OCI-LY1 (cell line): ENCODE data around the gene SS18L1.

Experiments
- EZH2 ChIP-seq: fragments of 200-600 bp; sonication (generic), shearing (Covaris generic); IDR thresholded peaks from 2 replicates; pipeline ENCODE4 v1.8.0; 2017; ENCODE audit warnings: borderline replicate concordance, mixed run types, mild to moderate bottlenecking, antibody characterized with exemption, low read length, moderate library complexity, mixed read lengths
- TF ChIP-seq, protein P1 (sequence below): fragments of 200-600 bp; sonication (generic), shearing (Covaris generic); IDR thresholded peaks from 2 replicates; pipeline ENCODE4 v1.5.1; 2017; ENCODE audit warnings: mild to moderate bottlenecking, antibody characterized with exemption, low read length, moderate library complexity, mixed read lengths

DNA sequence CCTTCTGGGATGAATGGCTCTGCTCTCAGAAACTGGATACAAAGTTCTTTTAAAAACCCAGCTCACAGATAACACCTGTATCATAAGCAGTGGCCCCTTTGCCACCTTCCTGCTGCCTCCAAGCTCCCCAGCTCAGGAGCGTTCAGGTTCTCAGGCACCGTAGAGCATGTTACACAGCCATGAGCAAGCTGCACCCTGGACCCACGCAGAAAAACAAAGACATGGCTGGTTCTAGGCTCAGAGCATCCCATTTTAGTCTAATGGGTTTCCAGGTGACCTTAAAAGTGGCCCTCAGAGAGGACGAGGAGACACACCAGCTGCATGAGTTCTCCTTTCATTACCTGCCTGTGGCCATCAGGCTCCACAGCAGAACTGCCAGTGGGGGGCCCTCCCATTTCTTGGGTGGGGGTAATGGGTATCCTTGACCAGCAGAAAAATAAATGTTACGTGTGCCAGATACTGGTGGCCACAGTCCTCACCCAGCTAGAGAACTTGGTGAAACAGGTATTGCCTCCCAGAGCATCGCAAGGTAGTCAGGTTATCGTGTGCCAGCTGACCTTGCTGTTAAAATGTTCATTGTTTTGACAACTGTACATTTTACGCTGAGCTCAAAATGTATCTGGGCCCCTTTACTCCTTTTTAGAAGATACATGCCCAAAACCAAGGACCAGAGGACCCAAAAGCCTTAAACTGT lies 7.8 kb upstream of the SS18L1 start:
- TF ChIP-seq, protein P1, sequence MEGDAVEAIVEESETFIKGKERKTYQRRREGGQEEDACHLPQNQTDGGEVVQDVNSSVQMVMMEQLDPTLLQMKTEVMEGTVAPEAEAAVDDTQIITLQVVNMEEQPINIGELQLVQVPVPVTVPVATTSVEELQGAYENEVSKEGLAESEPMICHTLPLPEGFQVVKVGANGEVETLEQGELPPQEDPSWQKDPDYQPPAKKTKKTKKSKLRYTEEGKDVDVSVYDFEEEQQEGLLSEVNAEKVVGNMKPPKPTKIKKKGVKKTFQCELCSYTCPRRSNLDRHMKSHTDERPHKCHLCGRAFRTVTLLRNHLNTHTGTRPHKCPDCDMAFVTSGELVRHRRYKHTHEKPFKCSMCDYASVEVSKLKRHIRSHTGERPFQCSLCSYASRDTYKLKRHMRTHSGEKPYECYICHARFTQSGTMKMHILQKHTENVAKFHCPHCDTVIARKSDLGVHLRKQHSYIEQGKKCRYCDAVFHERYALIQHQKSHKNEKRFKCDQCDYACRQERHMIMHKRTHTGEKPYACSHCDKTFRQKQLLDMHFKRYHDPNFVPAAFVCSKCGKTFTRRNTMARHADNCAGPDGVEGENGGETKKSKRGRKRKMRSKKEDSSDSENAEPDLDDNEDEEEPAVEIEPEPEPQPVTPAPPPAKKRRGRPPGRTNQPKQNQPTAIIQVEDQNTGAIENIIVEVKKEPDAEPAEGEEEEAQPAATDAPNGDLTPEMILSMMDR, result no peak
- no peak for TF ChIP-seq EZH2
